GM21717 (cell line): ENCODE measurements around the gene FAM25G.
"Not testable (repeated sequence)": the region's sequence is repeated elsewhere in the genome, so short reads cannot be mapped to it uniquely, and the experiment has no call there.

Experiments
- ATAC-seq: cut with Tn5 transposase; IDR thresholded peaks from one replicate; pipeline ENCODE4 v1.9.1; 2021; ENCODE audit warnings: mild to moderate bottlenecking, moderate library complexity; ENCODE audit not compliant: unreplicated experiment

FAM25G gene

GRCh38 chr10:47491600-47491999 is at the start of gene FAM25G:
FAM25G (minus strand) TSS chr10:47491700; CDS start chr10:47491674, 26 bp downstream.
- ATAC-seq = not testable (repeated sequence)

- ATAC-seq = not testable (repeated sequence)
Measured at GRCh38 chr10:47536430-47536829, 44.9 kb upstream of the FAM25G start.

- ATAC-seq = not testable (repeated sequence)
Measured at GRCh38 chr10:47523475-47523874, 32.0 kb upstream of the FAM25G start, which contains the start of gene AGAP9. AGAP9 (minus strand) TSS chr10:47523638; CDS start chr10:47523526, 112 bp downstream.

GRCh38 chr10:47502313-47502712 is 10.8 kb upstream of the FAM25G start:
- ATAC-seq = not testable (repeated sequence)

- ATAC-seq = not testable (repeated sequence)
Measured at GRCh38 chr10:47494226-47494625, 2.7 kb upstream of the FAM25G start.

- not testable (repeated sequence) for ATAC-seq
Measured at GRCh38 chr10:47489630-47490029, 1.9 kb downstream of the FAM25G start.

- ATAC-seq = not testable (repeated sequence)
Measured at GRCh38 chr10:47485943-47486342, 5.6 kb downstream of the FAM25G start.

- not testable (repeated sequence) for ATAC-seq
Measured at GRCh38 chr10:47484786-47485185, 6.7 kb downstream of the FAM25G start.

- ATAC-seq = not testable (repeated sequence)
Measured at GRCh38 chr10:47483923-47484322, 7.6 kb downstream of the FAM25G start, which contains the start of gene ANXA8. ANXA8 (minus strand) TSS chr10:47484115; CDS start chr10:47483933, 182 bp downstream.

- ATAC-seq = not testable (repeated sequence)
Measured at GRCh38 chr10:47482367-47482766, 9.1 kb downstream of the FAM25G start.

GRCh38 chr10:47481768-47482181 is 9.7 kb downstream of the FAM25G start:
- ATAC-seq = not testable (repeated sequence)

- not testable (repeated sequence) for ATAC-seq
Measured at GRCh38 chr10:47481182-47481766, 10.2 kb downstream of the FAM25G start.

GRCh38 chr10:47480133-47480532 is 11.4 kb downstream of the FAM25G start:
- not testable (repeated sequence) for ATAC-seq

- not testable (repeated sequence) for ATAC-seq
Measured at GRCh38 chr10:47478114-47478513, 13.4 kb downstream of the FAM25G start.

- ATAC-seq = not testable (repeated sequence)
Measured at GRCh38 chr10:47477078-47477477, 14.4 kb downstream of the FAM25G start.

- not testable (repeated sequence) for ATAC-seq
Measured at GRCh38 chr10:47475101-47475500, 16.4 kb downstream of the FAM25G start.

GRCh38 chr10:47473516-47473915 is 18.0 kb downstream of the FAM25G start:
- ATAC-seq = not testable (repeated sequence)

GRCh38 chr10:47472647-47473046 is 18.9 kb downstream of the FAM25G start:
- peak; percentile 76 for ATAC-seq

GRCh38 chr10:47472072-47472471 is 19.4 kb downstream of the FAM25G start:
- not testable (repeated sequence) for ATAC-seq

- ATAC-seq = not testable (repeated sequence)
Measured at GRCh38 chr10:47468731-47469528, 22.6 kb downstream of the FAM25G start.

GRCh38 chr10:47467957-47468356 is 23.5 kb downstream of the FAM25G start:
- ATAC-seq = not testable (repeated sequence)

GRCh38 chr10:47467458-47467857 is 24.0 kb downstream of the FAM25G start:
- ATAC-seq = not testable (repeated sequence)
